Renal pelvis (tissue), 4 donors: ENCODE data around the gene MYO18A. TPM values are rescaled to one million over a fixed set of nuclear protein-coding genes. Genes with fewer than 3 reads are reported as not detected.

Experiments used
- DNase-seq: peaks from one replicate; pipeline ENCODE4 v3.0.0-alpha.2; 2013
- polyA plus RNA-seq, 3 donors: library from polyadenylated mRNA; unstranded; fragments of 120-200 nt; gene quantifications; one replicate each; pipeline ENCODE4 v1.2.1, GENCODE V29; 2013; ENCODE audit not compliant: insufficient read length in 3 of 3

The MYO18A gene
- polyA plus RNA-seq, 3 donors: 43.0 to 44.7 (median 44.2) TPM

DNA sequence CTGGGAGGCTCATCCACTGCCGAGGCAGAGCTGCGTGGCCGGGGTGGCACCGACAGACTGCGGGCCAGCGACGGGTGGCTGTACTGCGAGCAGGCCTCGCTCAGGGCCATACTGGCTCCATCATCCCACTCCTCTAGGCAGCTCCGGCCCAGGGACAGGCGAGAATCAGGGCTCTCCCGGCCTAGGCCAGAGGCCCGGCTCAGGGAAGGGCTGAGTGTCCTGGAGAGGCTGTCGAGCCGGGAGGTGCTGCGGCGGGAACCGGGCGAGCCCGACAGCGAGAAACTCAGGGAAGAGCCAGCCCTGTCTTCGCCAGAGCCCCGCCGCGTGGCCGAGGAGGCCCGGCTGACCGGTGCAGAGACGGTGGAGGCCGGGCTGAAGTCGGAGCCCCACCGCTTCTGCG is 99.9 kb downstream of the MYO18A start:
- DNase-seq: no peak

DNA sequence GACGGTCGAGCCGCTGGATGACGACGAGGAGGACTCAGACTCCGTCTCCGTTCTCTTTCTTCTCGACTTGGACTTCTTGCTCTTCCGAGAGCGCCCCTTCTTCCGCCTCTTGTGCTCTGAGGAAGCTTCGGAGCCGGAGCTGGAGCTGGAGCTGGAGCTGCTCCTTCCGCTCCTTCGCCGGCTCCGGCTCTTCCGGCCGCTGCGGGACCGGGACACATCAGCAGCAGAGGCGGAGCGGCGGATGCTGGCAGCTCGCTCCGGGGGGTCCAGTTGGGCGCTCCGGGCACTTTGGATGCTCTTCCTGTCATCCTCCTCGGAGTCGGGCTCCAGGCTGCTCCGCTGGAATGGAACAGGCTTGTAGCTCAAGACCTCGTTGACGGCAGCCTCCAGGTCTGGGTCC is 100.3 kb downstream of the MYO18A start:
- DNase-seq: no peak

DNA sequence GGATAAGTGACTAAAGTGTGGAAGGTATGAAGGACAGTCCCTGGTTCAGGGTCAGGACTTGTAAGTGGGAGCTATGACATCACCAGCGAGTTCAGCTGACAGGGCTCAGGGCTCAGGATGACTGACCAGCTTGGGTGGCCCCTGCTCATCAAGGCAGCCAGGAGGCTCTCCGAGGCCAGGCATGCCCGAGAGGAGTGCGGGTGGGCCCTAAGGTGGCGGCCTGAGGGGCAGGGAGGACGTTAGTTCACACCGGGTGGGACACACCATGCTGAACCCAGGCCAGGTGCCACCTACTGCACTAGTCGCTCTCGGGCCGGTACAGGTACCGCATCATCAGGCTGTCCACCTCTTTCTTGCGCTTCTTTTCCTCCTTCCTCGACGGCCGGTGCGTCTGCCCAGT is 100.8 kb downstream of the MYO18A start:
- DNase-seq: no peak

DNA sequence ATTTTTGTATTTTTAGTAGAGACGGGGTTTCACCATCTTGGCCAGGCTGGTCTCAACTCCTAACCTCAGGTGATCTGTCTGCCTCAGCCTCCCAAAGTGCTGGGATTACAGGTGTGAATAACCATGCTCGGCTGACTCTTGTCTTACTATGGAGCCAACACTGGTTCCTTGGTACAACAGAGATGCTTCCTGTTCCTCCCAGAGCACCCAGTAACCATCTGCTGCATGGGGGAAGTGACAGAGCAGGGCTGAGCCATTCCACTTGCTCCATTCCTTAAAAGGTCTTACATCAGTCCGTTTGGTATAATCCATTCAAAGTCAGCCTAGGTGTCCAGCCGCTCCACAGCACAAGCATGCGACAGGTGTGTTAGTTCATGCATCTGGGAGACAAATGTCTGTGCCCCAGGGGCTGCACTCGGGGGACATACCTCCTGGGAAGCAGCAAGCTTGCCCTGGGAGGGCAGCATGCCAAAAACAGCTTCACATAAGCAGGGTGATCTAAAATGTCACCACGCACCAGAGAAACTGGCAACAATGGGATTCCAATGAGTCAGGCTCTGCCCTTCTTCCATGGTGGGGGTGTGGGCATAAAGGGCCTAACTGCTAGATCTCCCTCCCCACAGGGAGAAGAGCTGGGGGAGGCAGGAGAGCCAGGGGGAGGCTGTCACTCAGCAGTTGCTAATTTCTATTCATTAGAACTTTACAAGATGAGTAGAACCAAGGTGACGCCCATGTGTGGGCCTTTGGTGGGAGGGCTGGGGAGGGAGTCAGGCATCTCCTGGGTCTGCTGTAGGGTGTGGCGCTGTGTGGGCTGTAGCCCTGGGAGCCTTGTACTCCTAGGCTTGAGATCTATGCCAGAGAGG is 101.8 kb downstream of the MYO18A start:
- no peak for DNase-seq

DNA sequence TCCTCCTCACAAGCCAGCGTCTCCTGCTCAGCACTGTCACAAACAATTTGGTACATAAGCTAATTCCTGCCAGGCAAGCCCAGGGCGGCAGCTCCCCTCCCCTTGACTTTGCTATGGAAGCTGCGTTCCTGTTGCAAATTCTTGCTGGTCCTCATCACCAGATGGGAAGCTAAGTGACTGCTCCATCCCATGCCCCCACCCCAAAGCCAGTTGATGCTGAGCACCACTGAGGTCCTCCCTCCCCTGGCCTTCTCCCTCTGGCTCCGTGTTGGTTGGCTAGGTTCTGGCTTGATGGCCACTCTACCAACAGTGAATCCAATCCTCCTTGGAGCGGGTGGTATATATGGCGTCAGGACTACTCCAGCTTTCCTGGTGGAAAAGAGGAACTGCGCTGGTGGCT is 102.9 kb downstream of the MYO18A start:
- DNase-seq: no peak

DNA sequence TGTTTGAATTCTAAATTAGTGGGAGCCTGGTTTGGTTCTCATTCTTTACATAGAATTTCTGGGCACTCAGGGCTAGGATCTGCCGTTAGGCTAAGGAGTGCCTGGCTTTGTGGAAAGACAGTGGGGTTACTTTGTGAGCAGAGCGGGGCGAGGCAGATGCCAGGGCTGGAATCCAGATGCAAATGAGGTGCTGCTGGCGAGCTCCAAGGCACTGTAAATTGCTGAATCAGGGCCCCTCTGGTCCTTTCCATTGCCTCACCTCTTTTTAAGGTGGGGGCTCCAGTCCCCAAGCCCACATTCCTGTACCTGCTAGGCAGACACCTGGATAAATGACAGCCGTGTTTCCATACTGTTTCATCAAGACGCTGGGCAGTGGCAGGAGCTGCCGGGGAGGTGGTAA is 103.5 kb downstream of the MYO18A start:
- DNase-seq: no peak

DNA sequence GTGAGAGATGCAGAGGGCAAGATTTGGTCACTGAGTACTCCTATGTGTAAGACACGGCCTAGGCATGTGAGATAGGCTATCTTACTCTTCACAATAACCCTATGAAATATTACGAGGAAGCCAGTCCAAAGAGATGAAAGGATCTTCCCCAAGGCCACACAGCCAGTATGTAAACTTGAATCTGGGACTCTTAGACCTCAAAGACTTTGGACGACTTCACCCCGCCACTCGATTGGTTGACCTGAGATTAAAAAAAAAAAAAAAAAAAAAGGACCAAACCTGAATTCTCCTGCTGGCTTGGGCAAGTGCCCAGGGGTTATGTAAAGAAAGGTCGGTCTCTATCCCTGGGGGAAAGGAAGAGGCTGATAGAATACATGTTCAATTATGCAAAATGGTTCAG is 104.1 kb downstream of the MYO18A start:
- no peak for DNase-seq

DNA sequence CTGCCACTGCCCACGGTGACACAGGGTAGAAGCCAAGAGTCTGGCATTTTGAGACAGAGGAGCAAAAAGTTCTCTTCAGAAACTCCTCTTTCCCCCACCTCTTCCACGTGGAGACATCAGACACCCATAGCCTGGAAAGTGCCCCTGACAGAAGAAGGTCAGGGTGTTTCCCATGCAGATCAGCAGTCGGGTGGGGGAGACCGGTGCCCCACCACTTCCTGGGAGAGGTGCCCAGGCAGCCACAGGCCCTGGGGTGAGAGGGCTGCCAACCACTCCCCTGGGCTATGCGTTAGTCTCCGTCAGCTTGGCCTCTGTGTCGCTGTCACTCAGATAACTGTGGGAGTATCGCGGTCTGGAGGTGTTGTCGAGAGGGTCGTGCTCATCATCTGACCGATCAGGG is 105.7 kb downstream of the MYO18A start:
- no peak for DNase-seq

DNA sequence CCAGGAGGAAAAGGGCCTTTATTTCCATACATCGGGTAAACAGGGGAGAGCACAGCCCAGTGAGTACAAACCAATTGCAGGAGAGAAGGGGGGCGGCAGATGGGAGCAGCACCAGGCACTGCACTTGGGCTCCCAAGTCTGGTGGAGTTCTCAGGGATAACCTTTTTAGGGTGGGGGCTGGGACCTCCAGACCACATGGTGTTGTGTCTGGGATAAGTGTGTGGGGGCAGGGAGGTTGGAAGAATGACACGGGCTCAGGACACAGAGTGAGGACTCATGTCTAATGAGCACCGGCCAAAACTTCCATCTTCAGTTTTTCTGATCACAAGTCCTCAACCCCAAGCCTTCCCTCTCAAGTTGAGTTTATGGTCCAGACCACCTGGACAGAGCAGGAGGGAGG is 106.7 kb downstream of the MYO18A start:
- DNase-seq: no peak

DNA sequence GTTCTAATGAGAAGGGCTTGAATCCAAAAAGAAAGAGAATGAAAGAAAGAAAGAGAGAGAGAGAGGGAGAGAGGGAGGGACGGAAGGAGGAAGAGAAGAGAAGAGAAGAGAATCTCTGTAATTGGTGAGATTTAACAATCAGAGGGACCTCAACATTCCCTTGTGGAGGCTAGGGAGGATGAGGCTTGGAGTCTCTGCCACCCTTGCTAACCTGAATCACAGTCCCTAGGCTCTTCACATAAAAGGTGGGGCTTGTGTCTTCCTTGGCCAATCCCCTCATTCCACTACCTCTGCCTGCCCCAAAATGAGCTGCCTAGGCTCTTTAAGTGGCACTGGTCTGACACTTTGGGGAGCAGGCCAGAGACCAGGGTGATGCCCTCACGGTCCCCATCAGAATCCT is 107.2 kb downstream of the MYO18A start:
- DNase-seq: no peak

DNA sequence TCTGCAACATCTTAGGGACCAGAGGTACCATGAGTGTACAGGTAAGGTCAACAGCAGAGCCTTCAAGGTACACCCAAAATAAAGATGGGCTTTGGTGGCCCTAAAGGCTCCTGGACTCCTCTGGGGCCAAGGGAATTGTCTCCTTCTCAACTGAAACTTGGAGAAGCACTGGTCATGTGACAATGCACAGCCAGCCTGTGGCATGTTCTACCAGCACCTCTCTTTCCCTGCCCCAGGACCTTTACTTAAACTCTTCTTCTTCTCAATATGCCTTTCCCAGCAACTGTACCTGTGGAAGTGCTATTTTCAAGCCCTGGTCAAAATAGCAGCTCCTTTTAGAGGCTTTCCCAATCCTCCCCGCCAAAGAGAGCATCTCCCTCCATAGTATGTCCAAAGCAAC is 108.9 kb downstream of the MYO18A start:
- no peak for DNase-seq

DNA sequence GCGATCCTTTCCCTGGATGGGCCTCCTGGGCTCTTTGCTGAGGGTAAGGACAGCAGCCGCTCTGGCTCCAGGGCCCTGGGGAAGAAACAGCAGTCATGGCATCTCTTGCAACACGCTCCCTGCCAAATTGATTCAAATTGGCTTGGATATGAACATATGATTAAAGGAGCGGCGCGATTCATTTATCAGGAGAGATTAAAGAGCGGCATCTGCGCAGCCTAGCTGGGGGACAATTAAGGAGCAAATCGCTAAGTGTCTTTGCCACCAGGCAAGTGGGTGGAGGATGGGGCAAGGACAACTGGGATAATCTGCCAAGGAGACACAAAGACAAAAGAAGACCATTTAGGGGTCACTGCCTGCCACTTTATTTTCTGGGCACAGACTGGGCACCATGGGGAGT is 109.4 kb downstream of the MYO18A start:
- no peak for DNase-seq

DNA sequence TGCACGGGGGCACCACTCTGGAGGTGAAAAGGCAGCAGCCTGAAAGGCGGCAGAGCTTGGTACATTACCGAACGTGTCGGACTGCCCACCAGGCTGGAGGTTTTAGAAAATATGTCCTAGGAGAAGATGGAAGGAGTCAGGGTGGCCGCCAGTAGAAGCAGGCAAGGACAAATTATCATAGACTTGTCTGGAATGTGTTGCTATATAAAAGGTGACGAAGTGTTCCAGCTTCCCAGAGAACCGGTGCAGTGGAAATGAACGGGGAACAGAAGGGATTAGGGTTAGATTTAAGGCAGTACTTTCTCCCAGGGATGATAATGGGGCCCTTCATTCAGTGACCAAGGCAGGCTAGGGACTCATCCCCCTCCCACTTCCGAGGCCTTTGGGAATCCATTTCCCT is 109.9 kb downstream of the MYO18A start:
- no peak for DNase-seq

DNA sequence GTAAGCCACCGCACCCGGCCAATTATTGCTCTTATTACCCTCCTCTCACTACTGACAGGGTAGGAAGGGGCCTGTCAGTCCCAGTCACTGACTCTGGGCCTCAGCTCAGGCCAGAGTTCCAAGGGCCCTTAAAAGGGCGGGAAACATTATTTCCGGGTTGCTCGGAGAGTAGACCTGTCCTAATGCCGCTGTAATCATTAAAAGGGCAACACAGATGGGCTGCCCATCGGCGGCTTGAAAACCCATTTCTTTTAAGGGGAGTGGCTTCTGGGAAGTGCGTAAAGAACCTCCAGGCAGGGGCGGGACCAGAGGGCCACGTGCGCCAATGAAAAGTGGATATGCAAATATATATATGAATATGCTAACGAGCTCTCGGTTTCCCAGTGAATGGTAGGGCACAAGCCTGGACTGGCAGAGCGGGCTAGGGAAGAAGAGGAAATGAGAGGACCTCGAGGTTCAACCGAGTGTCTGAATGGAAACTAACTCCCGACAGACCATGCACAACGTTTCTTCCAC is 110.6 kb downstream of the MYO18A start:
- no peak for DNase-seq

DNA sequence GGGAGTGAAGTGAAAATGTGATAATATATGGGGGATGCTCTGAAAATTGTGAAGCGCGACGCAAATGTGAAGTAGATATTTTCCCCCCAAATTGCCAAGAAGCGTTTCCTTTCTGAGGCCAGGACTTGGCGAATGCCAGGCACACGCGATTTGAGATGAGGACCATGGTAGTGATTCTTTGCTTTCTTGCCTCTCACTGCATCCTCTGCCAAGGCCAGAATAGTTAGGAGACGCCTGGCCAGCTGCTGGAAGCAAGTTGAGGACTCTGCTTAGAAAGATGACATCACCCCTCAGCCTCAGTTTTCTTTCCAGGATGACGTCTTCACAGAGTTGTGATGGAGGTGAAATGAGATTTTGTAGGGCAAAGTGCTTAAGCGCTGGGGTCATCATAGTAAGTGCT is 111.4 kb downstream of the MYO18A start:
- DNase-seq: no peak

DNA sequence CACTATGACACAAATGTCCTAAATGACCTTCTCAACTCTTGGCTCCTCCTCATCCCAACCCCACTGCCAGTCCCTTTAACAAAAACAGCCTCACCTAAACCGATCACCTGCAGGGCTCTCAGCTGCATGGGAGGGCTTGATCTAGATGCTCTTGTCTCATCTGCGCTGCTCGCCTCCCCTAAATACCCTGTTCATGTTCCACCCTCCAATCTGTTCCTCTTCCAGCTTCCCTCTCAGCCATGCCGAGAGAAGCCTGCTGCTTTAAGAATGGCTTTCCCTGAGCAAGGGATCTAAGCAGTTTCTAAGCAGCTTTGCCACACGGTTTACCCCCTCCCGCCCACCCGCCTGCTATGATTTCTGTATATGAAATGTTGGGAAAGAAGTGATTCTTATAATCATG is 113.6 kb downstream of the MYO18A start:
- DNase-seq: no peak

DNA sequence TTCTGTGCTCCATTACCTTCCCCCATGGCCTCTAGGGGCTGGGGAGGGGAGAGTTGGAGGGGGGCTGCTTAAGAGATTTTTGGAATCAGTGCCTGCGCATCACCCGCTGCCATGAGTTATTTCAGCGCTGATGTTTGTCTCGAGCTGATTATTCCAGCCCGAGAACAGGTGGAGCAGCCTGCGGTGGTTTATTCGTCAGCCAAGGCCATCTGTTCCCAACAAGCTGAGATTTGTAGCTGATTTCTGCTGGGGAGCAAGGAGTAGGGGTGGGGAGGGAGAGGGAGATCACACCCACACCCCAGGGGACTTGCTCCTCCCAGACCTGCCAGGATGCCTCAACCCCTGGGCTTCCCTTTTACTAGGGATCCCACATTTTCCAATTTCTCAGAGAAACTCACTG is 114.2 kb downstream of the MYO18A start:
- DNase-seq: no peak

DNA sequence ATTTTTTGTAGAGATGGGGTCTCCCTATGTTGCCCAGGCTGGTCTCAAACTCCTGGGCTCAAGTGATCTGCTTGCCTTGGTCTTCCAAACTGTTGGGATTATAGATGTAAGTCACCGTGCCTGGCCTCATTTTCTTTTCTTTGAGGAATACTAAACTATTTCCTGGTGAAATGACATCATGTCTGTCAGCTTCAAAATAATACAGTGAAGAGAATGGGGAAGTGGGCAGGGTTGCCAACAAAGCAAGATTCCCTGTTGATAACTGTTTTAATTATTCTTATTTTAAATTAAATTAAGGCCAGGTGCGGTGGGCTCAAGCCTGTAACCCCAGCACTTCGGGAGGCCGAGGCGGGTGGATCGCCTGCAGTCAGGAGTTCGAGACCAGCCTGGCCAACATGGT is 116.2 kb downstream of the MYO18A start:
- DNase-seq: no peak

DNA sequence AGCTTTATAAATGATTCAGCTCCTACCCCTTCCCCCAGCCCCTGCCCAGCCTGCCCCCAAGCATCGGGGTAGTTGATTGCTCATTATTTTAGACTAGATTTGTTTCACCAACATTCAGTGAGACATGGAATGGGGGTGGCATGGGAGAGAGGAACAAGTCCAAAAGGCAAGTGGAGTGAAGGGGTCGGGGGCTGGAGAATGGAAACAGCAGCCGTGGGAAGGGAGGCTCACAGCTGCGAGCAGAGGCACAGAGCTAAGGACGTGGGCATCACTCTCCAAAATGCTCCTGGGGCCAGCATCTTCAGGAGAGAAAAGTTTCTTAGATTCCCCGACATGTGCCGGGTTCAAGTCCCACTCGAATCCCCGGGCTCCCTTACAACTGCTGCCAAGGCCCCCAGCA is 118.0 kb downstream of the MYO18A start:
- no peak for DNase-seq

DNA sequence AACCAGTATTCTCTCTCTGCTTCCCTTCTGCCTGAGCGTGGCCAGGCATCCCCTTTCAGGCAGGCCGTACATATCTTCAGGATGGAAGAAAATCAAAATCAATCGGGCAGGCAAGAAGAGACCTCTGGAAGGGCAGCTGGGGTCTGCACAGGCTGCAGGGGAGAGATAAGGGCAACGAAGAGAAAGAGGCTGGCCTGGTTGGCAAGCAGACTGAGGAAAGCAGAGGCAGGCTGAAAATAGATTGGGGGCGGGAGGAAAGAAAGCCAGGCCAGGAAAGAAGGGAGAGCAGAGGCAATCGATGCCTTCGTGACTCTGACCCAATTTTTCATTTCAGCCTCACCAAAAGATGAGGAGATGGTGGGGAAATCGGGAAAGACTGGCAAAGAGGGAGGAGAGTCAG is 119.2 kb downstream of the MYO18A start:
- no peak for DNase-seq

DNA sequence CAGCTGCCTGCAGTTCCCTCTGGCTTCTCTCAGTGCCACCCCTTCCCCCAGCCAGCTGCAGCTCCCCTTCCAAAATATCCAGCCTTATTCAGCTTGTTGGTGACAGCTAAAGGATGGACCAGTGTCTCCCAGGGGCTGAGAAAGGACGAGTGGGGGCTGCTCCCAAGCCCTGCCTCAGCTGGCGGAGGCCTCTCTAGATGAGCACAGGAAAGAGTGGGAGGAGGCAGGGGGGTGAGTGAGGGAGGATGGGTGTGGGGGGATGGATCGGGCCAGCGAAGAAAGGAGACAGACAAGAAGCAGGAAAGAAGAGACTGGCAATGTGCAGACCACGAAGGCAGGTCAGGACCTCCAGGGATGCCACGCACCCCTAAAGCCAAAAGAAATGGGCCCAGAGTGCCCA is 119.7 kb downstream of the MYO18A start:
- DNase-seq: no peak

DNA sequence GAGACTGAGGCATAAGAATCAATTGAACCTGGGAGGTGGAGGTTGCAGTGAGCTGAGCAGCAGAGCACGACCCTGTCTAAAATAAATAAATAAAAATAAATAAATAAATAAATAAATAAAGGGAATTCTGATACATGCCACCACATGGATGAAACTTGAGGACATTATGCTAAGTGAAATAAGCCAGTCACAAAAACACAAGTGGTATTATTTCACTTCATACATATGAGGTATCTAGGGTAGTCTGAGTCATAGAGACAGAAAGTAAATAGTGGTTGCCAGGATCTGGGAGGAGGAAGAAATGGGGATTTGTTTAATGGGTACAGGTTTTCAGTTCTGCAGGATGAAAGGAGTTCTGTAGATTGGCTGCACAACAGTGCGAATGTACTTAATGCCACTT is 120.9 kb downstream of the MYO18A start:
- DNase-seq: no peak

DNA sequence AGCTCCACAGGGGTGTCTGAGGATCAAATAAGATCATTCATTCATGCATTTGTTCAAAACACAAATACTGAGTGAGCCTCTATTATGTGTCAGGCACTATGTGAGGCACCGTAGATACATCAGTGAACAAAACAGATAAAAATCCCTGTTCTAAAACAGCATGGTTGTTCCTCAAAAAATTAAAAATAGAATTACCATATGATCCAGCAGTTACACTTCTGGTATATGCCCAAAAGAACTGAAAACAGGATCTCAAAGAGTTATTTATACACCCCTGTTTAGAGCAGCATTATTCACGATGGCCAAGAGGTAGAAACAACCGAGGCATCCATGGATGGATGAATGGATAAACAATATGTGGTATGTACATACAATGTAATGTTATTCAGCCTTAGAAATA is 121.8 kb downstream of the MYO18A start:
- DNase-seq: no peak

DNA sequence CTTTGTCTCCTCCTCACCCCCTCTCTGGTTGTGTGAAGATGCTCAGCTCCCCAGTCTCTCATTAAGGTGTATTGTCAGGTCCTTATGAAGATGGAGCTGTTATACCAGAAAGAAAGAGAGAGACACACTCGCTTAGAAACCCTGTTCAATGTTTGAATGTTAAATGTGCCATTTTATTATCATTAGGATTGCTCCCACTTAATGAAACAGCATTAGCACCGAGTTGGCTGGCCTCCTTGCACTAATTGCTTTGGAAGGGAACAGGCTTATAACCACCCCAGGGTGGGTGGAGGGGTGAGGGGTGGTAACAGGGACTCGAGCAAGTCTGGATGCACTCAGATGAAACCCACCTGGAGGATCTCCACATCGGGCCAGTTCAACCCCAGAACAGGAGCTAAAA is 122.8 kb downstream of the MYO18A start:
- DNase-seq: no peak
